SKM-1 treated with dmso at 0.1 percent for 144 hours (cell line): ENCODE data around the gene DEAF1.
"Not testable (repeated sequence)": the region's sequence is repeated elsewhere in the genome, so short reads cannot be mapped to it uniquely, and the experiment has no call there.

ENCODE experiments used
- DNase-seq: peaks from one replicate; lab custom pipeline; 2025; ENCODE audit not compliant: unreplicated experiment; lab: John Stamatoyannopoulos, UW

The DEAF1 gene

DNA sequence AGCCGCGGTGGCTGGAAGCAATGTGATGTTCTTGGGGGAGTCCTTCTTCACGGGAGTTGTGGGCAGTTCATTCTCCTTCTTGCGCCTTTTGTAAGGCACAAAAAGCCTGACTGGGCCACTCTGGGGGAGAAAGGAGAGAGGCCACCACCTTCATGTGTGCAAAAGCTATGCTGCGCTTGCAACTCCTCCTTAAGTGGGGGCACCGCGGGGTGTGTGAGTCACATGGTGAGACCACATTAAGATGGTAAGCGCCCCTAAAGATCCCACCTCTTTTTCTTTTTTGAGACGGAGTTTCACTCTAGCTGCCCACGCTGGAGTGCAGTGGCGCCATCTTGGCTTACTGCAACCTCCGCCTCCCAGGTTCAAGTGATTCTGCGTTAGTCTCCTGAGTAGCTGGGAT, 14.1 kb downstream of the DEAF1 start:
- DNase-seq = no peak

DNA sequence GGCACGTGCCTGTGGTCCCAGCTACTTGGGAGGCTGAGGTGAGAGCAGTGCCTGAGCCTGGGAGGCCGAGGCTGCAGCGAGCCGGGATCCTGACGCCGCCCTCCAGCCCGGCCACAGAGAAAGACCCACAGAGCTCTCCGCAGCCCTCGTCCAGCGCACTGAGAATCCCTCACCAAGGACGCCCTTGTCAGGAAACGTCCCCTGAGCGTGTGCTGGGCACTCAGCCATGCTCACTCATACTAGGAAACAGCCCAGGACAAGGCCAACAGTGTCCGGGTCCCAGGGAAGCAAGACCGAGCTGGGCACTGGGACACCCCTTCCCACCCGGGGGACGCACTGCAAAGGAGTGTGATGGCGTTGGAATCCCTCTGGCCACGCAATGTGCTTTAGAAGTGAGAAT, 14.5 kb downstream of the DEAF1 start:
- DNase-seq = no peak

DNA sequence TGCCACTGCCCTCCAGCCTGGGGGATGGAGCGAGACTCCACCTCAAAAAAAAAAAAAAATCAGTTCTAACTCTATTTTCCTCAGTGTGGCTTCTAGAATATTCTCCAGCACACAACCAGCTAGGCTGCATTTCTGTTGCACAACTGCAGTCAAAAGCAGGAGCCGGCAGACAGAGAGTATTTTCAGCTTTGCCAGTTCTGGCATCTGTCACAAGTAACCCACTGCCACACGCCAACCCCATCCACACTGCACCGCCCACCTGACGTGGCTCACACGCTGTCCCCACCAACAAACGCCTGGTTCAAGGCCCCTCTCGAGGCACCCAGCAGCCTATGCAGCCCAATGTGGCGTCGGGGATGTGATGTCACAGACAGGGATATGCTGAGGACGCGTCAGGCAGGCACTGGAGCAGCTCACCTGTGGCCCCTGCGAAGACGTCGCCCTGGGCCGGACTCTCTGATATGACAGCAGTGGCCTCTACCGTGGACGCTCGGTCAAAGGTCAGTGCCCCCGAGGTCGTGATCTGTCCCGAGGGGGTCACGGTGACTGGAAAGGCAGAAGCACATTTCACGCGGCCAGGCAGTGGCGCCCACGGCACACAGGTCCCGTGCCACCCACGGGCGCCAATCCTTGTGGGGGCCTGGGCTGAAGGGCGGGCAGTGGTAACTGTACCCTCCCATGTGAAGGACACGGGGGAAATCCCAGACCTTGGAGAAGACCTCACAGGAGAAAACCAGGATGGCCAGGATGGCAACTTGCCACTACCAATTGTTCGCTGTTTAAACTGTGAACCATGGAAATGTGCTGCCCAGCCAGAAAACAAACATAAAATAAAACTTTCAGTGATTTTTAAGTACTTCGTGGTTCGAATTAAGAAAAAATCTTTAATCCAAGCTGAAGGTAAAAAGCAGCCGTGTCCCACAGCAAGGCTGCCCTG, 15.5 kb downstream of the DEAF1 start:
- DNase-seq = no peak

DNA sequence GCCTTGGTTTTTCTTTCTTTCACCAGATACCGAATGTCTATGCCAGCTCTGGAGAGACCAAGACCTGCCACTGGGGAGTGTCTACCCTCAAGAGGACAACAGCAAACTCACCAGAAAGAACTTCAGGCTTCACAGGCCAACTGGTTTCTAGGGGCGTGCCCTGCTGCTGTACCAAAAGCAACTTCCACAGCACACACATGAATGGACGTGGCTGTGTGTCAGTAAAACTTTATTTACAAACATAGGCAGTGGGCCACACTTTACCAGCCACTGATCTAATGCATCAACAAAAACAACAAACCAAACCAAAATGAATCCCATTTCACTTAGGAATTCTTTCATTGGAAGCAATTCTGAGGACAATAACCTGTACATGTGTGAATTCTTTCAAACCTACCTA, 16.7 kb downstream of the DEAF1 start:
- DNase-seq = no peak

DNA sequence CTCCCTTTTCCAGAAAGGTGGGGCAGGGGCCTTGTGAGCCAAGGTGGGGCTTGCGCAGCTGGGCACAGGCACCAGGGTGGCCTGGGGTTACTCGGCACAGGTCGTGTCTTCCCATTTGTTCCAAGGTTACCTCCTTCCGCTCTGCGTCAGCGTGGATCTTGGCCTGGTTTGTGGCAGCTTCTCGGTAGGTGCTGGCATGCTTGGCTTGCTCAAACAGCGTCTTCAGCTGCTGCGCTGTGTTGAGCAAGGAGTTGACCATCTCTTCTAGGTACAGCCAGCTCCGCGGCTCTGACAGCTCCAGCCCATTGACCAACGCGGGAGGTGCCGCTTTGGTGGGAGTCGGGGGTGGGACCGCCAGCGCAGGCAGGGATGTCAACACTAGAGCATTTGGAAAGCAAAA, 20.6 kb downstream of the DEAF1 start:
- DNase-seq = no peak

DNA sequence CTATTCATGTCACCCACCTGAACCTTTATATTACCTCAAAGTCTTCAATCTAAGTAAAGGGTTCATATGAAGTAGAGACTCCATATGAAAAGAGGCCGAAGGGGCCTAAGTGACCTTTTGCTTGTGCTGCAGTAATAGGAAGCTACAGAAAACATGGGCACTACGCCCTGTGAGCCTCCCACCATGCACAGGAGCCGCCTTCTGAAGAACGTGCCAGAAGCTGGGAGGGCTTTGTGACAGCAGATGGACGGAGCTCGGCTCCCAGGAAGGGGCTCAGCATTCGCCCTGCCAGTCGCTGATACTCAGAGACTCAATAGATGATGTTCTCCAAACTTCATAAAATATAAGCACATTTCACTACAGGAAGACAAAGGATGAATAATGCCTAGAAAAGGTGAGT, 21.2 kb downstream of the DEAF1 start:
- no peak for DNase-seq

DNA sequence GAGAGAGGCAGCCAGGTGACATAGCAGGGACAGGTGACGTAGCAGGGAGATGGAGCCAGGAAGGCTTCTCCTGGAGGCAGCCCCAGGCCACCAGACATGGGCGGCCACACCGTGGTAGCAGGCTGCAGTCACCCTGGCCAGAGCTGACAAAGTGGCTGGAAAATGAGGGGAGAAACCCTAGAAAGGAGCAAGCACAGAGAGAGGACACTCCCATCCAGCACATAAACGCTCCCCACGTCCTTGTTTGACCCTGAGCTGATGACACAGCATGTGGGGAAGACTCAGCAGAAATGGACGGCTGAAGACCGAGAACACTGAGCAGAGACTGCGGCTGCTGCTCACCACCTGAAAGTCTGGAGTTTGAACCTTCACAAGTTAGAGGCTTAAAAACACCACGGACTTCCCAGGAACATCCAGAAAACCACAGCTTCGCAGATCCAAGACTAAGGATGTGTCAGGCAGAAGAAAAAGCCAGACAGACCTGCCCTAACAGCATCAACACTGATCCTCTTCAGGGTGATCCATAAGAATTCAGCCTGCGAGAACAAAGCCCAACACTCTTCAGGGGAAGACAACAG, 29.2 kb downstream of the DEAF1 start:
- no peak for DNase-seq

DNA sequence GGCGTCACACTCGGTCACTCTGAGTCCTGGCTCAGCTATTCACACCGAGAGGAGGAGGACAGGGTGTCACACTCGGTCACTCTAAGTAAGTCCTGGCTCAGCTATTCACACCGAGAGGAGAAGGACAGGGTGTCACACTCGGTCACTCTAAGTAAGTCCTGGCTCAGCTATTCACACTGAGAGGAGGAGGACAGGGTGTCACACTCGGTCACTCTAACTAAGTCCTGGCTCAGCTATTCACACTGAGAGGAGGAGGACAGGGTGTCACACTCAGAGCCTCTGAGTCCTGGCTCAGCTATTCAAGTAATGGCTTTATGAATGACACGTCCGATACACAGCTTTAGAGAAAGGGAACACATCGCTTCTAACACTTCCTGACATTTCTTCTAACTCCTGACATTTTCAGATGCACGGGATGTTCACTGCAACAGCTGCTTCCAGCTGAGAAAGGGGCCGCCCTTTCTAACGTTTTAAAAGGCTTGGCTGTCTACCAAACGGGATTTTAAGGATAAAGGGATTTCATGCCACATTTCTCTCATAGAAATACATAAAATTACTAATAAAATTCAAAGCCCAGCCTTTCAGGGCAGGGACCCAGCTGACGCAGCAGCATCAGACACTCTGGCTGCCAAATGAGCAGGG, 29.8 kb downstream of the DEAF1 start:
- no peak for DNase-seq

DNA sequence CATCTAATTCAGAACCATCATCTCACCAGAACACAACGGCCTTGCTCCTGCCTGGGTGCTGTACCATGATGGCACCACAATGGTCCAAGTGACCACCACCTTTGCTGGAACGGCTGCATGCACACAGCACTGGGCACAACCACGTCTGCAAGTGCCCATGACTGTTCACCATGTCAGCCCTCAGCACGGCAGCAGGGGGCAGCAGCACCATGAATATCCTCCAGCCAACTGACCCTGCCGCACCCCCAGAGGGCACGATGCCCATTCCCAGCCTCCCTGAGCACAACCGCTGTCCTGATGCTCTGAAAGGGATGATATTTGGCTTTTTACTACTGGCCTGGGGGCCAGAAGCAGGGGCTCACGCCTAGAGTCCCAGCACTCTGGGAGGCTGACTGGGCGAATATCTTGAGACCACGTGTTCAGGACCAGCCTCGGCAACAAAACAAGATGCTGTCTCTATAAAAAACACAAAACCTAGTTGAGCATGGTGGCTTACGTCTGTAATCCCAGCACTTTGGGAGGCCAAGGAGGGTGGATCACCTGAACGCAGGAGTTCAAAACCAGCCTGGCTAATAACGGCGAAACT, 32.2 kb downstream of the DEAF1 start:
- DNase-seq = peak; percentile 19

DNA sequence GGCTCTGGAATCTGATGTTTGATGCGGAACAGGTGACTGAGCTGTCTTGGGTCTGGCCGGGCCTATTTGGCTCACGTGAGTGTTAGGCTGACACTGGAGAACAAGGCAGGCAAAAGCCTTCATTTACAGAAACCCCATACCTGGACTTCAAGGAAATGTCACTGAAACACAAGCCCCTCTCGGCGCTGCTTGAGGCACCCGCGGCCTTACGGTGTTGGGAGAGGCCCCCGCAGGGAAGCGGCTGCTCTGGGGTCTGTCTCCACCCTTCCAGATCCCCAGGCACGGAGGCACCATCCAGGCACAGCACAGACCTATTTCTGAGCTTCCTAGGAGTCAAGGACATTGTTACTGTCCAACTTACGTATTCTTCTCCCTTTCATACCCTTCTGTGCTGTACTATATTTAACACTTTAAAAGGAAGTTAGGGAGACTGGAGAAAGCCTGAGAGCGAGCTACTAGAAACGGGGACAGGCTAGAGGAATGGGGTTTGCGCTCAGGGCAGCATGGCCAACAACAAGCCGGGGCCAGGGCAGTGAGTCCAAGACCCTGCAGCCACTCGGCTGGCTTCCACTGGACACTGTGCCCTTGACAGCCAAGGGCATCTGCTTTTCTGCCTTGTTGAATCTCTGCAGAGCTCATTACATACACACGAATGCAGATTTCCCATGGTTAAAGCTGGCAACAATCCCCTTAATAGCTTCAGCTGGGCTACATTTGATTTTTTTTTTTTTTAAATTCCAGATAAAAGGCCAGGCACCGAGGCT, 34.2 kb downstream of the DEAF1 start:
- DNase-seq = no peak

DNA sequence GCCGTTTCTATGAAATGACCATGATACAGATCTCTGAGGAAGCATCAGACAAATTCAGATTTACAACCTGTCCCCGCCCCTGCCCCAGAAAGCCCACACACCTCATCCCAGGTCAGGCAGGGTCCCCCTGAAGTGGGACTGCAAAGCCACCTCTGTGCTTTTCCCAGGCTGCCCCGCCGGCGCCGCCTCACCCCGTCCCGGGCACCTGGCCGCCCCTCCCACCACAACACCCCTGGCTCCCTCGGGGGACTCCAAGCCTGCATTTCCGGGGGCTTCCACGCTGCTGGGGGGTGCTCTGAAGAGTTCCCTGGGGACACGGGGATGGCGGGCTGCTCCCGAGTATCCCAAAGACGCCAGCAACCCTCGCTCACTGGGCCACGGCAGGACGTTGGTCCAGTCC, 34.7 kb downstream of the DEAF1 start:
- DNase-seq = no peak

DNA sequence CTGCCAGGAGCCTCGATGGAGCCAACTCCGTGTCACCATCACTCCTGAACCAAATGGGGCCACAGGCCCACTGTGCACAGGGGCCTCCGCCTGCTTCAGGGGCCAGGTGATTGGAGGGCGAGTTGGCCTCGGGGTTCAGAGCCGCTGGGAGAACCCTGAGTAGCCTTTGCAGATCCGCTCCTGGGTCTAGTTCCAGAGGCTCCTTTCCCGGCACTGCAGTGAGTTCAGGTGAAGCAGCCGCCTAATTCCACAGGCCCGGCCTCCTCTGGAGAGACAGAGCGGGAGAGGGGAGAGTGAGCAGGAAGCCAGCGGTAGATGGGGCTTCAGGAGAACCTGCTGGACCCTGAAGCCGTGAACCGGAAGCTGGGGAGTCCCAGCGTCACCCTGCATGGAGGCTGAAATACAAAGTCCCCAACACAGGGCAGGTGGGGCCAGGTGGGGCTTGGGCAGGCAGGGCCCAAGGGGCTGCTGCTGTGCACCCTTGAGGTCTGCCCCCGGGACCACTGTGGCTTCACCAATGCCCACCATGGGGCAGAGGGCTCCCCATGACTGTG, 35.4 kb downstream of the DEAF1 start:
- DNase-seq = no peak

DNA sequence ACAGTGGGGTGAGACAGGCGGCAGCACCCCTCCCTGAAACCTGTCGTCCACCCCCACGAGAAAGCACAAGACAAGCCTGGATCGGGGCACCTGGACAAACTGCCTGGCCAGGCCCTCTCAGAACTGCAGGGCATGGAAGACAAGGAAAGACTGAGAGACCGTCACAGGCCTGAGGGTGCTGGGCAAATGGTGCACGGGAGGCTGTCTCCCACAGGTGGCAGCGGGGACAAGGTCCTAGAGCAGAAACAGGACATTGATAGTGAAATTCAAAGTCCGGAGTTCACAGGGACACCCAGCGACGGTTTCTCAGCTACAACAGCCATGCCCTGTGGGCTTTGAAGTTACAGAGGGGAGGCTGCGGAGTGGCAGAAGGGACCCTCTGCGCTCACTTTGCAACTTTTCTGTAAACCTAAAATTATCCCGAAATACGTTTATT, 37.3 kb downstream of the DEAF1 start:
- DNase-seq = no peak

DNA sequence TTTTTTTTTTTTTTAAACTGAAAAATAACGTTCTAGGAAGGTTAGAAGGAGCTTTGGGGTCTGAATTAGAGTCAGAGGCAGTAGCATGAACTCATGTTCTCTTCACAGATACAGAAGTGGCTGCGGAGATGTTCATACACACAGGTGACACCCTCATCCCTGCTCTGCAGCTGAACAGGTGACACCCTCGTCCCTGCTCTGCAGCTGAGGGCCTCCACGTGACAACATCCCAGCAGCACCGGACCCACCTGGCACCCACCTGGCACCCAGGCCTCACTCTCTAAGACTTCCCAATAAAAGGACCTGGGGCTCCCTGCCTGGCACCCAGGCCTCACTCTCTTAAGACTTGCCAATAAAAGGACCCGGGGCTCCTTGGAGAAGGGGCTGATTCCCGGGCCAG, 38.2 kb downstream of the DEAF1 start:
- no peak for DNase-seq

DNA sequence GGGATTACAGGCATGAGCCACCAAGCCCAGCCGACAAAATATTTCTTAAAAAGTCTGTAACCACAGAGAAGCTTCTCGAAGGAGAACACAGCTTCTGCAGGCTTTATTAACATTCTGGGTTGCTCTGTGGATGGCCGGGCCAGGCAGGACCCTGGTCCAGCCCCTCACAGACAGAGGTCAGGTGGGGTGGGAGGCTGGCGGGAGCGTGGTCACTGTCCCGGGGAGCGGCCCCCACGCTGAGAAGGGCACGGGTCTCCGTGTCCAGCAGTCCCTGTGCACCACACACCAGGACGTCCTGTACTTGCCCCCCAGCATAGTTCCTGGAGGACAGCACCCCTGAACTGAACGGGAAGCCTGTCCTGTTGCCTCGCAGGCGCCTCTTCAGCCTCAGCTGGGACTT, 38.6 kb downstream of the DEAF1 start:
- no peak for DNase-seq

DNA sequence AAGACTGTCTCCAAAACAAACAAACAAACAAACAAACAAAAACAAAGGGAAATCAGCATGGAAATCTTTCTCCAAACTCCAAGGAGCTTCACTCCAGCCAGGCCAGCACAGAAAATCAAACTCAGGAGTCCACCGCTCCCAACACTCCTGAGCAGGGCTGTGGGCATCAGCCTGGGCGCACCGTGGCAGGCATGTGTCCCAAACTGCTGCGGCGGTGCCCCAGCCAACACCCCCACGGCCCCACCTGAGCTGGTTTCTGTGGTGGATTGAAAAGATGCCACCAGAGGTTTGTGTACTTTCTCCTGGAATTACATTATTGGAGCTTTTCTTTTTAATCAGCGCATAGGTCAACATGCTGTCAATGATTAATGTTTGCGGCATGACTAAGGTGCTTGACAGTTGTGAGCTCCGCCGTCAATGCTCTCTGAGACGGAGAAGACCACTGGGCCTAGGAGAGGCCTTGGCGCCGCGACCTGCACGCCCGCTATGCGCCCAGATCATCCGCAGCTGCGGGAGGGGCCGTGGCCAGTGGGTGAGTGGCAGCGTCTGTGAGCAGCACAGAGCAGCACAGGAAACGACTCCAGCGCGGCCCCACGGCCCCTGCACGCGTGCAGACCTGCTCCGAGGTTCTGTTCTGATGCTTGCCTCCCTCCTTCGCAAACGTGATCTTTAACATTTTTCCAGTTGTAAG, 39.8 kb downstream of the DEAF1 start:
- no peak for DNase-seq

DNA sequence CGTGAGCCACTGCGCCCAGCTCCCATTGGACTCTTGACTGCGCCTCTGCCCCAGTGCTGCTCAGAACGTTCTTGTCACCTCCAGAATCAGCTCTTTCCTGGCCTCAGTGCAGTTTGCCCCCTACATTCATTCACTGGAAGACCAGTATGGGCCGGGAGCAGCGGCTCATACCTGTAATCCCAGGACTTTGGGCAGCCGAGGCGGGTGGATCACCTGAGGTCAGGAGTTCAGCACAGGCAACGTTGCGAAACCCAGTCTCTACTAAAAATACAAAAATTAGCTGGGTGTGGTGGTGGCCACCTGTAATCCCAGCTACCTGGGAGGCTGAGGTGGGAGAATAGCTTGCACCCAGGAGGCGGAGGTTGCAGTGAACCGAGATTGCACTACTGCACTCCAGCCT, 40.6 kb downstream of the DEAF1 start:
- DNase-seq = not testable (repeated sequence)

DNA sequence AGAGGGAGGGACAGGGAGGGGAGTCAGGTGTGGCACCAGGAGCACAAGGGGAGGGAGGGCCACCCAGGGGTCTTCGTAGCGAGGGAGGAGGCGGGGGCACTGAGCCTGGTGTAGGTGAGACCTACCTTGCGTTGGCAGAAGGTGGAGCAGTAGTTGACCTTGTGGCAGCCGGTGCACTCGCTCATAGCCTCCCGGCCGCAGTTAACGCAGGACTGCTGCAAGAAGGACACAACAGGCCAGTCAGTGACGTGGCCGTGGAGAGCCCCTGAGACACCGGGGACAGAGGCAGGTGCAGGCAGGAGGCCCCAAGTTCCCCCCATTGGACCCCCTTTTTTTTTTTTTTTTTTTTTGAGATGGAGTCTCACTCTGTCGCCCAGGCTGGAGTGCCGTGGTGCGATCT, 41.2 kb downstream of the DEAF1 start:
- no peak for DNase-seq

DNA sequence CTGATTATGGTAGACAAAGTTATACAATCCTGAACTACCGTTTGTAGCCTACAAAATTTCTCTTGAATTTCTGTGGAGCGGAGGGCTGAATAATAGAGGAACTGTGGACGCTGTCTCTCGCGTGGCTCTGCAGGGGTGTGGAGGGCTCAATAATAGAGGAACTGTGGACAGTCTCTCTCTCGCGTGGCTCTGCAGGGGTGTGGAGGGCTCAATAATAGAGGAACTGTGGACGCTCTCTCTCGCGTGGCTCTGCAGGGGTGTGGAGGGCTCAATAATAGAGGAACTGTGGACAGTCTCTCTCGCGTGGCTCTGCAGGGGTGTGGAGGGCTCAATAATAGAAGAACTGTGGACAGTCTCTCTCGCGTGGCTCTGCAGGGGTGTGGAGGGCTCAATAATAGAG, 41.9 kb downstream of the DEAF1 start:
- not testable (repeated sequence) for DNase-seq

DNA sequence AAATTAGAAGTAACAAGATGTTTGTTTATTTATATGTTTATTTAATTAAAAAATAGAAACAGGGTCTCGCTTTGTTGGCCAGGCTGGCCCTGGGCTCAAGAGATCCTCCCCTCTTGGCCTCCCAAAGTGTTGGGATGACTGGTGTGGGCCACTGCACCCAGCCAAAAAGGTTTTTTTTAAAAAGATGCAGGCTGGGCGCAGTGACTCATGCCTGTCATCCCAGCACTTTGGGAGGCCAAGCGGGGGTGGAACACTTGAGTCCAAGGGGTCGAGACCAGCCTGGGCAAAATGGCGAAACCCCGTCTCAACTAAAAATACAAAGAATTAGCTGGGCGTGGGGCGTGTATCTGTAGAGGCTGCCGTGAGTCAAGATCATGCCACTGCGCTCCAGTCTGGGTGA, 44.5 kb downstream of the DEAF1 start:
- no peak for DNase-seq
